GM21723 (cell line): ENCODE data around the gene CDKN3.
"Not testable (repeated sequence)": the region's sequence is repeated elsewhere in the genome, so short reads cannot be mapped to it uniquely, and the experiment has no call there.

Experiments used
- ATAC-seq: cut with Tn5 transposase; IDR thresholded peaks from one replicate; pipeline ENCODE4 v1.9.1; 2021; ENCODE audit warnings: mild to moderate bottlenecking, moderate library complexity; ENCODE audit not compliant: unreplicated experiment

CDKN3 gene

DNA sequence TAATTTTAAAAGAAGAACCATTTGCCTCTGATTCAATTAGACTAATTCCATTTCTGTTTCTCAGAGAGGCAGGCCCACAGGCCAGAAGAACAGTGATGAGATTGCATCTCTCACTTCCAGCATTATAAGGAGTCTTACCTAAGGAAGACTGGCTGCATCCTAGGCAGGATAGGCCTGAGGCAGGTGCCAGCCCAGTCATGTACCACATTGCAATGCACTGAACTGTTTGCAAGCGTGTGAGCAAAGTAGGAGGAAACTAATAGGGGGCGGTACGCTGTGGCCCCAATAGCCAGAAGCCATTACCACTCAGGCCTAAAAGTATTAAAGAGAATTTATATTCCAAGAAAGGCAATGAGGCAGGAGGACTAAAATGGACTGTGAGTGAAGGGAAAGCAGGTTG is 56.4 kb downstream of the CDKN3 start:
- no peak for ATAC-seq

DNA sequence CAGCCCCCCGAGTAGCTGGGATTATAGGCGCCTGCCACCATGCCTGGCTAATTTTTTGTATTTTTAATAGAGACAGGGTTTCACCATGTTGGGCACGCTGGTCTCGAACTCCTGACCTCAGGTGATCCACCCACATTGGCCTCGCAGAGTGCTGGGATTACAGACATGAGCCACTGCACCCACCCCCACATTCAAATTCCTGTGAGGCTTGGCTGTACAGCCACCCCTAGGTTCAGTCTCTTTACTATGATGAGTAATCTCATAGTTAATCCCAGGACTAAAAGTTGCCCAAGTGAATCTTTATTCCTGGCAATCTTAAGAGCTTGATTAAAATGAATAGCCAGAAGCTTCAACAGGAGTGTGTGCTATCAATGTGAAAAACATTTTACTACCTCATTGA is 57.2 kb downstream of the CDKN3 start:
- ATAC-seq: not testable (repeated sequence)

DNA sequence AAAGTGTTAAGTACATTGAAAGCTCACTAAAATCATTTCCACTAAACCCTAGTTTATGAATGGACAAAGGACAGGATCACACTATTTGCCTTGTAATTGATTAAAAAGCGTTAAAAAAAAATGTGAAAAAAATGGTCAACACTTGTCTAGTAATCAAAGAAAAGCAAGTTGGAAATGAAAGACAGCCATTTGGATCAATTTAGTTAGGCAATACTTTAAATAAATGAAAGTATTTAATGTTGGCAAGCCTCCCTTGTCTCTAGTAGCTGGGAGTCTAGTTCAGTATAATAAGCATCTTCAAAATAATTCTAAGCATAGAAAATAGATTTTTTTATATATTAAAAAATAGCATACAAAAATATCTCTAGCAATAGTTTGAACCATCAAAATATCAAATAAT is 58.6 kb downstream of the CDKN3 start:
- ATAC-seq: no peak

- ATAC-seq: not testable (repeated sequence)
These were observed 60.2 kb downstream of the CDKN3 start for GRCh38 chr14:54456820-54457608.

DNA sequence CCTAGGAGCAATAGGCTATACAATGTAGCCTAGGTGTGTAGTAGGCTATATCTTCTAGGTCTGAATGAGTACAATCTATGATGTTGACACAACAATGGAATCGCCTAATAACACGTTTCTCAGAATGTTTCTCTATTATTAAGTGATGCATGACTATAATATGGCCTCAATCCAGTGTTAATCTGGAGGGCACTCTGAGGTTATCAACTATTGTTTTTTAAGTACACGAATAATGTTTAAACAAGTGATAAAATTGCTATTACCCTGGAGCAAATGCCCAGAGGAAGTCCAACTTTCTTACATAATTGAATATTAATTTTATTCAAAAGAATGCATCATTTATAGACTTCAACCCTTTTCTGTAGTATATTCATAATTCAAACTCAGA is 60.8 kb downstream of the CDKN3 start:
- ATAC-seq: no peak

GRCh38 chr14:54458536-54458935 is 61.7 kb downstream of the CDKN3 start:
- not testable (repeated sequence) for ATAC-seq

DNA sequence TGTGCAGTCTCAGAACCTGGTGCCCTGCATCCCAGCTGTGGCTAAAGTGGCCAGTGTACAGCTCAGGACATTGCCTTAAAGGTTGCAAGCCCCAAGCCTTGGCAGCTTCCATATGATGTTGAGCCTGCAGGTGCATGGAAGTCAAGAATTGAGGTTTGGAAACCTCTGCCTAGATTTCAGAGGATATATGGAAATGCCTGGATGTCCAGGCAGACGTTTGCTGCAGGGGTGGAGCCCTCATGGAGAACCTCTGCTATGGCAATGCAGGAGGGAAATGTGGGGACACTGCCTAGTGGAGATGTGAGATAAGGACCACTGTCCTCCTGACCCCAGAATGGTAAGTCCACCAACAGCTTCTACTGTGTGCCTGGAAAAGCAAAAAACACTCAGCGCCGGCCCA is 62.3 kb downstream of the CDKN3 start:
- no peak for ATAC-seq

GRCh38 chr14:54462048-54462447 is 65.2 kb downstream of the CDKN3 start:
- no peak for ATAC-seq

GRCh38 chr14:54465654-54466053 is 68.8 kb downstream of the CDKN3 start:
- ATAC-seq: no peak

GRCh38 chr14:54467280-54467679 is 70.5 kb downstream of the CDKN3 start:
- ATAC-seq: no peak
